HCT116 (cell line): ENCODE data around the gene DRD4. TPM values are rescaled to one million over a fixed set of nuclear protein-coding genes. Genes with fewer than 3 reads are reported as not detected.

Experiments
- ATAC-seq: fragments of 200-7000 bp; cut with Tn5 transposase; 2 replicates; pipeline ENCODE4 v1.9.1; 2020; ENCODE audit warnings: mild to moderate bottlenecking, moderate library complexity
- BruUV-seq: library from RNA; stranded (reverse); fragments of 400-500 nt; replicated peaks from 2 replicates; lab custom pipeline; 2021; lab: Mats Ljungman, UMichigan
- CTCF ChIA-PET: fragments of 300-600 bp; sonication (Branson Sonifier 250); formaldehyde crosslinking; loops from one replicate; lab custom pipeline; 2021; ENCODE audit warnings: antibody characterized with exemption; lab: Charles Lee
- POLR2A ChIA-PET: fragments of 300-600, 350-600 bp; sonication (Branson Sonifier 250); formaldehyde crosslinking; loops from one replicate; lab custom pipeline; 2021; ENCODE audit warnings: antibody characterized with exemption; lab: Charles Lee
- RAD21 ChIA-PET, 2 experiments: fragments of 300-600 bp; sonication (Branson Sonifier 250); formaldehyde crosslinking; loops; one replicate each; lab custom pipeline; 2023; ENCODE audit warnings: low total read pairs in 2 of 2; ENCODE audit not compliant: uncharacterized antibody in 2 of 2, unreplicated experiment in 2 of 2, low non-redundant PET in 1 of 2; lab: Charles Lee
- DNase-seq: peaks from one replicate; pipeline ENCODE4 v3.0.0-alpha.2; 2010; ENCODE audit warnings: low read depth, low spot score
- H2AFZ ChIP-seq: fragments of 200-600 bp; shearing (Covaris generic), sonication (generic); 2 replicates; pipeline ENCODE4 v1.6.1; 2017; ENCODE audit warnings: low read depth, mixed run types, mixed read lengths, antibody characterized with exemption, low read length; ENCODE audit not compliant: poor library complexity, severe bottlenecking
- H3K27ac ChIP-seq: 2 replicates; pipeline ENCODE4 v1.5.1; 2012; ENCODE audit warnings: low read depth, low read length
- H3K27me3 ChIP-seq: fragments of 200-600 bp; sonication (generic); 2 replicates; pipeline ENCODE4 v1.6.1; 2016; ENCODE audit warnings: mixed run types, low read length, mixed read lengths; ENCODE audit not compliant: insufficient read depth
- H3K36me3 ChIP-seq, 2 experiments: fragments of 200-500 bp in 1 of 2; fragments of 200-600 bp in 1 of 2; sonication (Bioruptor generic) in 1 of 2; sonication (generic) in 1 of 2; 2 replicates each; pipeline versions ENCODE4 v1.5.1 to v1.6.1; 2014 to 2016; ENCODE audit warnings: low read length in 2 of 2, inconsistent platforms in 1 of 2, mixed read lengths in 1 of 2, mixed run types in 1 of 2; ENCODE audit not compliant: insufficient read depth in 2 of 2, control insufficient read depth in 1 of 2
- H3K4me1 ChIP-seq, 2 experiments: fragments of 200-600 bp in 1 of 2; sonication (generic) in 1 of 2; 2 replicates each; pipeline versions ENCODE4 v1.5.1 to v1.6.1; 2012 to 2017; ENCODE audit warnings: low read length in 2 of 2, inconsistent platforms in 1 of 2, mild to moderate bottlenecking in 1 of 2, mixed read lengths in 1 of 2, mixed run types in 1 of 2, moderate library complexity in 1 of 2; ENCODE audit not compliant: insufficient read depth in 2 of 2, control insufficient read depth in 1 of 2
- H3K4me2 ChIP-seq: fragments of 200-600 bp; sonication (generic); 2 replicates; pipeline ENCODE4 v1.6.1; 2017; ENCODE audit warnings: mixed run types, low read length, mixed read lengths
- H3K4me3 ChIP-seq, 2 experiments: fragments of 200-600 bp in 1 of 2; sonication (generic) in 1 of 2; replicated peaks in 1 of 2; 2 replicates each; pipeline ENCODE4 v1.5.1; 2011 to 2016; ENCODE audit warnings: low read length in 2 of 2, control low read depth in 1 of 2, low read depth in 1 of 2, mild to moderate bottlenecking in 1 of 2, mixed read lengths in 1 of 2, mixed run types in 1 of 2
- H3K79me2 ChIP-seq: fragments of 200-600 bp; sonication (generic); 2 replicates; pipeline ENCODE4 v1.6.1; 2017; ENCODE audit warnings: mild to moderate bottlenecking, mixed run types, low read length, moderate library complexity, mixed read lengths; ENCODE audit not compliant: insufficient read depth
- H3K9ac ChIP-seq: fragments of 200-600 bp; sonication (generic); 2 replicates; pipeline ENCODE4 v1.6.1; 2016; ENCODE audit warnings: low read length, mixed read lengths
- H3K9me2 ChIP-seq: fragments of 200-600 bp; sonication (generic), shearing (Covaris generic); 2 replicates; pipeline ENCODE4 v1.6.1; 2017; ENCODE audit warnings: mixed run types, mild to moderate bottlenecking, moderate library complexity; ENCODE audit not compliant: insufficient read depth
- H3K9me3 ChIP-seq, 2 experiments: fragments of 200-500 bp in 1 of 2; fragments of 200-600 bp in 1 of 2; sonication (Bioruptor generic) in 1 of 2; sonication (generic) in 1 of 2; 2 replicates each; pipeline ENCODE4 v1.6.1; 2014 to 2017; ENCODE audit warnings: low read length in 2 of 2, mixed read lengths in 2 of 2, inconsistent platforms in 1 of 2, low read depth in 1 of 2, mild to moderate bottlenecking in 1 of 2, mixed run types in 1 of 2, moderate library complexity in 1 of 2; ENCODE audit not compliant: control insufficient read depth in 1 of 2, insufficient read depth in 1 of 2
- H4K20me1 ChIP-seq: fragments of 200-600 bp; sonication (generic), shearing (Covaris generic); 2 replicates; pipeline ENCODE4 v1.6.1; 2017; ENCODE audit warnings: mixed run types, mild to moderate bottlenecking, moderate library complexity; ENCODE audit not compliant: insufficient read depth
- CBX3 ChIP-seq: IDR thresholded peaks from 2 replicates; pipeline ENCODE4 v1.6.1; 2012; ENCODE audit warnings: low read depth
- CEBPB ChIP-seq: IDR thresholded peaks from 2 replicates; pipeline ENCODE4 v1.6.1; 2012; ENCODE audit warnings: low read depth
- ELF1 ChIP-seq: IDR thresholded peaks from 2 replicates; pipeline ENCODE4 v1.6.1; 2012; ENCODE audit warnings: low read depth, borderline replicate concordance
- EZH2phosphoT487 ChIP-seq: fragments of 200-600 bp; IDR thresholded peaks from 2 replicates; pipeline ENCODE4 v1.6.1; 2018; ENCODE audit warnings: antibody characterized with exemption, borderline replicate concordance
- POLR2A ChIP-seq: IDR thresholded peaks from 2 replicates; pipeline ENCODE4 v1.7.0; 2011; ENCODE audit warnings: borderline replicate concordance; ENCODE audit not compliant: insufficient read depth, insufficient read length; ENCODE audit errors: extremely low read depth
- SP1 ChIP-seq: IDR thresholded peaks from 2 replicates; pipeline ENCODE4 v1.6.1; 2012; ENCODE audit warnings: low read depth
- SRF ChIP-seq: IDR thresholded peaks from 2 replicates; pipeline ENCODE4 v1.6.1; 2012; ENCODE audit warnings: low read depth
- YY1 ChIP-seq: IDR thresholded peaks from 2 replicates; pipeline ENCODE4 v1.6.1; 2011; ENCODE audit warnings: low read length, low read depth, moderate library complexity, mild to moderate bottlenecking; ENCODE audit not compliant: insufficient replicate concordance; ENCODE audit errors: extremely low read depth
- ZFX ChIP-seq: fragments of 450-650 bp; IDR thresholded peaks from 2 replicates; pipeline ENCODE4 v1.6.1; 2017
- intact Hi-C: fragments of 100-400 bp; cut with micrococcal nuclease; formaldehyde crosslinking; loops from 2 replicates; pipeline ENCODE4 v1.10.0; 2022
- total RNA-seq: library from RNA; stranded (reverse); gene quantifications from one replicate; pipeline ENCODE4 v1.2.1, GENCODE V29; 2021; ENCODE audit not compliant: unreplicated experiment
- TF ChIP-seq, protein P1 (sequence below): IDR thresholded peaks from 2 replicates; pipeline ENCODE4 v1.6.1; 2012
- TF ChIP-seq, protein P2 (sequence below), 3 experiments: fragments of 200-600 bp in 1 of 3; sonication (generic) in 1 of 3; IDR thresholded peaks in 2 of 3; conservative IDR thresholded peaks in 1 of 3; 2 replicates each; pipeline ENCODE4 v1.5.1; 2012 to 2017; ENCODE audit warnings: low read depth in 2 of 3, low read length in 2 of 3, antibody characterized with exemption in 1 of 3, borderline replicate concordance in 1 of 3, control low read depth in 1 of 3, mild to moderate bottlenecking in 1 of 3, mixed read lengths in 1 of 3, mixed run types in 1 of 3, moderate library complexity in 1 of 3; ENCODE audit not compliant: insufficient read depth in 1 of 3
- TF ChIP-seq, protein P3 (sequence below): IDR thresholded peaks from 2 replicates; pipeline ENCODE4 v1.6.1; 2012; ENCODE audit warnings: low read depth

Gene DRD4
- total RNA-seq, 1 experiment from 2014 or later = 2.4 TPM

DNA sequence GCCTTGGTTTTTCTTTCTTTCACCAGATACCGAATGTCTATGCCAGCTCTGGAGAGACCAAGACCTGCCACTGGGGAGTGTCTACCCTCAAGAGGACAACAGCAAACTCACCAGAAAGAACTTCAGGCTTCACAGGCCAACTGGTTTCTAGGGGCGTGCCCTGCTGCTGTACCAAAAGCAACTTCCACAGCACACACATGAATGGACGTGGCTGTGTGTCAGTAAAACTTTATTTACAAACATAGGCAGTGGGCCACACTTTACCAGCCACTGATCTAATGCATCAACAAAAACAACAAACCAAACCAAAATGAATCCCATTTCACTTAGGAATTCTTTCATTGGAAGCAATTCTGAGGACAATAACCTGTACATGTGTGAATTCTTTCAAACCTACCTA lies 41.2 kb downstream of the DRD4 start:
- Histone ChIP-seq H3K9ac (no peak overlapping the region), H3K36me3 (peaks cover 14 to 24% of the 10 kb centered on the region in 2 experiments), H3K9me3 (no peaks in the 10 kb centered on the region)
- TF ChIP-seq ELF1 (no peak), ZFX (no peak), CEBPB (no peak), EZH2phosphoT487 (no peak), CBX3 (no peak), POLR2A (no peak), SP1 (no peak)
- TF ChIP-seq, protein P1, sequence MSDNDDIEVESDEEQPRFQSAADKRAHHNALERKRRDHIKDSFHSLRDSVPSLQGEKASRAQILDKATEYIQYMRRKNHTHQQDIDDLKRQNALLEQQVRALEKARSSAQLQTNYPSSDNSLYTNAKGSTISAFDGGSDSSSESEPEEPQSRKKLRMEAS = no peak
- TF ChIP-seq, all 23 proteins: peak for 0
- no peak overlapping the region for H2AFZ ChIP-seq
- RAD21 ChIA-PET = no interaction called here
- no peaks in the 10 kb centered on the region for H3K9me2 ChIP-seq
- CTCF ChIA-PET = no interaction called here
- POLR2A ChIA-PET = no interaction called here
- no peak overlapping the region for H3K4me2 ChIP-seq
- intact Hi-C loops = no loop called here
- BruUV-seq = no TSS peak
- H3K4me3 ChIP-seq = no peak overlapping the region
- H3K27ac ChIP-seq = no peak overlapping the region
- ATAC-seq (no peak), DNase-seq (no peak)
- no peaks in the 10 kb centered on the region for H4K20me1 ChIP-seq
- H3K79me2 ChIP-seq = no peaks in the 10 kb centered on the region
- no peaks in the 10 kb centered on the region for H3K4me1 ChIP-seq
- no peaks in the 10 kb centered on the region for H3K27me3 ChIP-seq

DNA sequence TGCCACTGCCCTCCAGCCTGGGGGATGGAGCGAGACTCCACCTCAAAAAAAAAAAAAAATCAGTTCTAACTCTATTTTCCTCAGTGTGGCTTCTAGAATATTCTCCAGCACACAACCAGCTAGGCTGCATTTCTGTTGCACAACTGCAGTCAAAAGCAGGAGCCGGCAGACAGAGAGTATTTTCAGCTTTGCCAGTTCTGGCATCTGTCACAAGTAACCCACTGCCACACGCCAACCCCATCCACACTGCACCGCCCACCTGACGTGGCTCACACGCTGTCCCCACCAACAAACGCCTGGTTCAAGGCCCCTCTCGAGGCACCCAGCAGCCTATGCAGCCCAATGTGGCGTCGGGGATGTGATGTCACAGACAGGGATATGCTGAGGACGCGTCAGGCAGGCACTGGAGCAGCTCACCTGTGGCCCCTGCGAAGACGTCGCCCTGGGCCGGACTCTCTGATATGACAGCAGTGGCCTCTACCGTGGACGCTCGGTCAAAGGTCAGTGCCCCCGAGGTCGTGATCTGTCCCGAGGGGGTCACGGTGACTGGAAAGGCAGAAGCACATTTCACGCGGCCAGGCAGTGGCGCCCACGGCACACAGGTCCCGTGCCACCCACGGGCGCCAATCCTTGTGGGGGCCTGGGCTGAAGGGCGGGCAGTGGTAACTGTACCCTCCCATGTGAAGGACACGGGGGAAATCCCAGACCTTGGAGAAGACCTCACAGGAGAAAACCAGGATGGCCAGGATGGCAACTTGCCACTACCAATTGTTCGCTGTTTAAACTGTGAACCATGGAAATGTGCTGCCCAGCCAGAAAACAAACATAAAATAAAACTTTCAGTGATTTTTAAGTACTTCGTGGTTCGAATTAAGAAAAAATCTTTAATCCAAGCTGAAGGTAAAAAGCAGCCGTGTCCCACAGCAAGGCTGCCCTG lies 42.5 kb downstream of the DRD4 start:
- no peak overlapping the region for H3K27ac ChIP-seq
- H3K36me3 ChIP-seq = peaks cover 6 to 24% of the 10 kb centered on the region in 2 experiments; a peak in 3 of 4 replicates
- no peak overlapping the region for H3K4me2 ChIP-seq
- no peak overlapping the region for H3K4me3 ChIP-seq
- DNase-seq = no peak
- TF ChIP-seq, protein P2, sequence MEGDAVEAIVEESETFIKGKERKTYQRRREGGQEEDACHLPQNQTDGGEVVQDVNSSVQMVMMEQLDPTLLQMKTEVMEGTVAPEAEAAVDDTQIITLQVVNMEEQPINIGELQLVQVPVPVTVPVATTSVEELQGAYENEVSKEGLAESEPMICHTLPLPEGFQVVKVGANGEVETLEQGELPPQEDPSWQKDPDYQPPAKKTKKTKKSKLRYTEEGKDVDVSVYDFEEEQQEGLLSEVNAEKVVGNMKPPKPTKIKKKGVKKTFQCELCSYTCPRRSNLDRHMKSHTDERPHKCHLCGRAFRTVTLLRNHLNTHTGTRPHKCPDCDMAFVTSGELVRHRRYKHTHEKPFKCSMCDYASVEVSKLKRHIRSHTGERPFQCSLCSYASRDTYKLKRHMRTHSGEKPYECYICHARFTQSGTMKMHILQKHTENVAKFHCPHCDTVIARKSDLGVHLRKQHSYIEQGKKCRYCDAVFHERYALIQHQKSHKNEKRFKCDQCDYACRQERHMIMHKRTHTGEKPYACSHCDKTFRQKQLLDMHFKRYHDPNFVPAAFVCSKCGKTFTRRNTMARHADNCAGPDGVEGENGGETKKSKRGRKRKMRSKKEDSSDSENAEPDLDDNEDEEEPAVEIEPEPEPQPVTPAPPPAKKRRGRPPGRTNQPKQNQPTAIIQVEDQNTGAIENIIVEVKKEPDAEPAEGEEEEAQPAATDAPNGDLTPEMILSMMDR (IDR thresholded peaks at IDR 0.05 in 2 of 3, conservative IDR thresholded peaks at IDR 0.05 in 1 of 3; ENCODE audit: borderline replicate concordance in 1 of 3, insufficient read depth in 1 of 3, low read depth in 2 of 3, low read length in 2 of 3) = no peak
- TF ChIP-seq SP1 (no peak), YY1 (no peak), POLR2A (no peak), SRF (no peak), EZH2phosphoT487 (no peak)
- TF ChIP-seq, protein P3, sequence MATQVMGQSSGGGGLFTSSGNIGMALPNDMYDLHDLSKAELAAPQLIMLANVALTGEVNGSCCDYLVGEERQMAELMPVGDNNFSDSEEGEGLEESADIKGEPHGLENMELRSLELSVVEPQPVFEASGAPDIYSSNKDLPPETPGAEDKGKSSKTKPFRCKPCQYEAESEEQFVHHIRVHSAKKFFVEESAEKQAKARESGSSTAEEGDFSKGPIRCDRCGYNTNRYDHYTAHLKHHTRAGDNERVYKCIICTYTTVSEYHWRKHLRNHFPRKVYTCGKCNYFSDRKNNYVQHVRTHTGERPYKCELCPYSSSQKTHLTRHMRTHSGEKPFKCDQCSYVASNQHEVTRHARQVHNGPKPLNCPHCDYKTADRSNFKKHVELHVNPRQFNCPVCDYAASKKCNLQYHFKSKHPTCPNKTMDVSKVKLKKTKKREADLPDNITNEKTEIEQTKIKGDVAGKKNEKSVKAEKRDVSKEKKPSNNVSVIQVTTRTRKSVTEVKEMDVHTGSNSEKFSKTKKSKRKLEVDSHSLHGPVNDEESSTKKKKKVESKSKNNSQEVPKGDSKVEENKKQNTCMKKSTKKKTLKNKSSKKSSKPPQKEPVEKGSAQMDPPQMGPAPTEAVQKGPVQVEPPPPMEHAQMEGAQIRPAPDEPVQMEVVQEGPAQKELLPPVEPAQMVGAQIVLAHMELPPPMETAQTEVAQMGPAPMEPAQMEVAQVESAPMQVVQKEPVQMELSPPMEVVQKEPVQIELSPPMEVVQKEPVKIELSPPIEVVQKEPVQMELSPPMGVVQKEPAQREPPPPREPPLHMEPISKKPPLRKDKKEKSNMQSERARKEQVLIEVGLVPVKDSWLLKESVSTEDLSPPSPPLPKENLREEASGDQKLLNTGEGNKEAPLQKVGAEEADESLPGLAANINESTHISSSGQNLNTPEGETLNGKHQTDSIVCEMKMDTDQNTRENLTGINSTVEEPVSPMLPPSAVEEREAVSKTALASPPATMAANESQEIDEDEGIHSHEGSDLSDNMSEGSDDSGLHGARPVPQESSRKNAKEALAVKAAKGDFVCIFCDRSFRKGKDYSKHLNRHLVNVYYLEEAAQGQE = no peak
- TF ChIP-seq, all 23 proteins: peak for 0
- Histone ChIP-seq H2AFZ (no peak overlapping the region), H3K9me3 (no peaks in the 10 kb centered on the region), H3K9ac (no peak overlapping the region), H3K9me2 (no peaks in the 10 kb centered on the region), H3K79me2 (no peaks in the 10 kb centered on the region), H3K27me3 (no peaks in the 10 kb centered on the region), H3K4me1 (no peaks in the 10 kb centered on the region), H4K20me1 (no peaks in the 10 kb centered on the region)
- no TSS peak for BruUV-seq
- RAD21 ChIA-PET = no interaction called here
- no peak for ATAC-seq
- intact Hi-C loops = no loop called here
- POLR2A ChIA-PET = no interaction called here
- CTCF ChIA-PET = no interaction called here
